GM18526 (cell line): ENCODE results near the gene MAMSTR.

Experiments
- POLR2A ChIP-seq: IDR thresholded peaks from 3 replicates; pipeline ENCODE4 v1.6.1; 2011; ENCODE audit not compliant: insufficient read length; ENCODE audit errors: extremely low read depth

The MAMSTR gene

DNA sequence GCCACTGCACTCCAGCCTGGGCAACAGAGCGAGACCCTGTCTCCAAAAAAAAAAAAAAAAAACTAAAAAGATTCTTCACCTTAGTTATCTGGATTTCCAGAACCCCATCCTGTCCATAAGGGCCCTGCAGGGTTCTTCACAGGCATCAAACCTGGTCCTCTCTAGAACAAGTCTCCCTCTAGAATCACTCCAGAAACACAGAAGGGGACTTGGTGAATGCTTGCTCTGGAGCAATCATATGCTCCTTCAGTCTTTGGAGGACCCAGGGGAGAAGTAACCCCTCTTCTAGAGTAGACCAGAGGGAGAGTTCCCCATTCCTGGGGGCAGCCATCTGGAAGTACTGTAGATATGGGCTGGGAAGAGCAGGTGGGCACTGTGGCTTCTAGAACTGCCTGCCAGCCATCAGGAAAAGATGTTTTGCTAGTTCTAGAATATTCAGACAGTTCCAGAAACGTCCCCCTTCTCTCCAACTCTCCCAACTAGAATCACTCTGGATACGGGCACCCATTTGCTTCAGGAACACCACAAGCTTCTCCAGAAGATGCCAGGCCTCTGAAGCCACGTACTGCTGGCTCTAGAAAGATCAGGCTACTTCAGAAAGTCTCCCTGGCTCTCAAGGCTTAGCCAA, 30.2 kb upstream of the MAMSTR start:
- TF ChIP-seq POLR2A, result no peak

DNA sequence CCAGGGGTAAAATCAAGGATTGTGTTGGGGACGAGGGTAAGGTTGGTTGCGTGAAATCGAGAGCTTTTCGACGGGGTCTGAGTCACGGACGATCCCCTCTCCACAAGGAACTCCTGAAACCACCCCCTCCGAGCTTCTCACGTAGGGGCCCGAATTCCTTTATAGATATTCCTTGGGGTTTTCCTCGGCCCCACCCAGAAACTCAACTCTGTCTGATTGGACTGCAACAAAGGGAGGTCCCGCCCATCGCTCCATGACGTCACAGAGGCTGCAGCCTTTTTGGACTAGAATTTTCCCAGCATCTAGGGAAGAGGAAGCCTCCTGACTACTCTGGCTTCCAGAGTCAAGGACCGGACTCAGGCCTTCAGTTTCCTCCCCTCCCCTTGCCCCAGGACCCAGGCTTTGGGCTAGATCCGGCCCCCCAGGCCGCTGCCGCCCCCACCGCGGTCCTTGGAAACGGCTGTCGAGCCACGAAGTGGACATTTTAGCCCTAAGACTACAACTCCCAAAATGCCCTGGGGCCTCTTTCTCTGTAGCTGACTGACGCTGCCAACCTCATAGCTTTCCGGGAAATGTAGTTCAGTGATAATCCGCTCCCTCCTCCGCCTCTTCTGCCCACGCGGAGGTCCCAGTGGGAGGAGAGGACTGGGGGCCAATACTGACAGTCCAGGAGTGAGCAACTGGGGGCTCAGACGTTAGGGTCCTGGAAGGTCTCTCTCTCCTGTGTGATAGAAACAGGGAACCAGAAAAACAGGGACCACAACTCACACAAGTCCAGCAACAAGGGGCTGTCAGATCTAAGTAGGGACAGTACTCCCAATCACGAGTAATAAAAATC, 27.4 kb upstream of the MAMSTR start, which contains the start of gene IZUMO1:
TSS of gene IZUMO1 (minus strand) at position 172 of the 838 bp plus-strand sequence. CDS start 1,050 bp downstream, outside the sequence.
- no peak for TF ChIP-seq POLR2A

DNA sequence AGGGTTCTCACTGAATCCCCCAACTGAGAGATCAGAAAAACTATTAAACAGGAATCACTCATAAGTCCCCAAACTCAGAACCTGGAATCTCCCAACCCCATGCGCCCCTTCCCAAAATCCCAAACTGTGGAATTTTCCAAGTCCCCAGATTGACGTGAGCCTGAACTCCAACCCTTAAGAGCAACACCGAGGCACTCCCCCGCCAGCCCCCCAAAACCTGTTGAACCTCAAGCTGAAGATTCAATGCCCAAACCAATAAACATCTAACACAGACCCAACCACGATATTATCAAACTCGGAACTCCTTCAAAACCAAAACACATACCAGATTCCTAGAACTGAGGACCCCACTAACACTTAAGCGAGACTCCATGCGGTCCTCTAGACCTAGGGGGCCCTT, 26.6 kb upstream of the MAMSTR start:
- TF ChIP-seq POLR2A, result no peak

DNA sequence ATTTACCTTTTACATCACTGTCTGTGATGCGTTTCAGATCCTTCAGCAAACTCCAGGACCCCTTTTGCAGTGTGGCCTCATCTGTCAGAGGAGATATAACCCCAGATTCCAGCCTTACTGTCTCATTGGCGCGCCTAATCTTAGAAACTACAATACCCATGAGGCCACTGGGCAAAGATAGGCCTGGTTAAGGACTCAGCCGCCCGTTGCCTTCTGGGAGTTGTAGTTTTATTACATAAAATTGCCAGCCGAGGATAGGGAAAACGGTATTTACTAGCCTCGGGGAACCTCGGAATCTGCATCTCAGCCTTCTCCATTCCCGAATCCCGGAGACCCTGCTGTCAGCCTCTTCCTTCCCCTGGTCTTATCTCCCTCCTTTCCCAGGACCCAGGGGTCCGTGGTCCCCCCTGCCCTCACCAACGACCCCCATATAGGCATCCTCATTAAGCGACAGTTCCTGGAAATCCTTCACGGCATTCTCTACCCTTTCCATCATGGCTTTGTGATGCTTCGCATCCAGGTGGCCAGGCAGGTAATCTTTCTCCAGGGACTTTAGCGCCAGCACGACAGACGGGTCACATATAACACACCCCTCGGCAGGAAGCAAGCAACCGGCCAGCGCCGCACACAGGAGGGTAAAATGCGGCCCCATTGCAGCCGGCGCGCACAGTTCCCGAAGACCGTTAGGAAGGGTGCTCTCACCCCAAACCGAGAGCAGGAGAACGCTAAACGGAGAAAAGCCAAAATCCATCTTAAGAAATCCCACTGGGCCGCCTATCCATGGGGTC, 25.9 kb upstream of the MAMSTR start:
- no peak for TF ChIP-seq POLR2A

DNA sequence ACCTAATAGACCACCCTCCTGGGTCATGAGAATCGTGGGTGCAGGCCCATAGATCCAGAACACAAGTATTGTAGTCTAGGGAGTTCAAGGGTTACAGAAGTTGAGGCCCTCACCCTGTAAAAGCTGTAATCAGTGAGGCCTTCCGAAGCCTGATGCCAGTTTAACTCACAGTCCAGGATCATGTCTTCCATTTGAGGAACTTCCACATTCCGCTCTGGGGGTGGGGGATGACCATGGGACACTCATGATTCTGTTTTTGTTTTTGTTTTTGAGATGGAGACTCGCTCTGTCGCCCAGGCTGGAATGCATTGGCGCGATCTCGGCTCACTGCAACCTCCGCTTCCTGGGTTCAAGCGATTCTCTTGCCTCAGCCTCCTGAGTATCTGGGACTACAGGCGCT, 22.6 kb upstream of the MAMSTR start:
- no peak for TF ChIP-seq POLR2A

DNA sequence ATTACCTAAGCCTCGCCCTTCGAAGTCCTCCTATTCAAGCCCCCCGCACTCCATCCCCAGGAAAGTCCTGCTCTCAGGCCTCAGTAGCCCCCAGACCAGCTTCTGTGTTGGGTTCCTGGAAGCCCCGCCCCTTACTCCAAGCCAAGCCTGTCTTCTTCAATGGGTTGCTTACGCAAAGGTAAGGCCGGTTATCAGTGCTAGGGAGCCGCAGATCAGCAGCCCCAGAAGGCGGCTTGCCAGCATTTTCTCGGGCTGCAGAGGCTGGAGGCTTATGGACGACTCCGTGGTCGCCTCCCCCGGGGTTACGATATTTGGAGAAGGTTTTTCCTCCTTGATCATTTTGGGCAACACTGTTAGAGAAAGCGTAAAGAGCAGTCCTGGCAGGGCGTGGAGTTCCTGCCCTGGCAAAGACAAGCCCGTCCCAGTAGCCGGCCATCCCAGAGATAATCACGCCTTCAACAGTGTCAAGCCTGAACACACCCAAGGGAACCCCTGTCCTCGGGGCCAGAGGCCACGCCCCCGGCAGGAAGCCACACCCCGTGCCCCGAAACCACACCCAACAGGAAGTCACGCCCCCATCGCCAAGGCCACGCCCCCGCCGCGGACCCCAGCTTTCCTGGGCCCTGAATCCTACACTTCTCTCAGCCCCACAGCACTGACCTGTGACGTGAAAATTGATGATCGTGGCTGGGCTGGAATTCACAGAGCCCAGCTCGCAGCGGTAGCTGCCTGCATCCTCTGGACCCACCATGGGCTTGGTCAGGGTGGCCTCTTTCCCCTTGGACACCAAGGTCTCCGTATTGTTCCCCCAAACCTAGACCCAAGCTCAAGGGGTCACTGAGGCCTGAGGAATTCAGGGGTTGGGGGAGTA, 21.8 kb upstream of the MAMSTR start:
- no peak for TF ChIP-seq POLR2A

DNA sequence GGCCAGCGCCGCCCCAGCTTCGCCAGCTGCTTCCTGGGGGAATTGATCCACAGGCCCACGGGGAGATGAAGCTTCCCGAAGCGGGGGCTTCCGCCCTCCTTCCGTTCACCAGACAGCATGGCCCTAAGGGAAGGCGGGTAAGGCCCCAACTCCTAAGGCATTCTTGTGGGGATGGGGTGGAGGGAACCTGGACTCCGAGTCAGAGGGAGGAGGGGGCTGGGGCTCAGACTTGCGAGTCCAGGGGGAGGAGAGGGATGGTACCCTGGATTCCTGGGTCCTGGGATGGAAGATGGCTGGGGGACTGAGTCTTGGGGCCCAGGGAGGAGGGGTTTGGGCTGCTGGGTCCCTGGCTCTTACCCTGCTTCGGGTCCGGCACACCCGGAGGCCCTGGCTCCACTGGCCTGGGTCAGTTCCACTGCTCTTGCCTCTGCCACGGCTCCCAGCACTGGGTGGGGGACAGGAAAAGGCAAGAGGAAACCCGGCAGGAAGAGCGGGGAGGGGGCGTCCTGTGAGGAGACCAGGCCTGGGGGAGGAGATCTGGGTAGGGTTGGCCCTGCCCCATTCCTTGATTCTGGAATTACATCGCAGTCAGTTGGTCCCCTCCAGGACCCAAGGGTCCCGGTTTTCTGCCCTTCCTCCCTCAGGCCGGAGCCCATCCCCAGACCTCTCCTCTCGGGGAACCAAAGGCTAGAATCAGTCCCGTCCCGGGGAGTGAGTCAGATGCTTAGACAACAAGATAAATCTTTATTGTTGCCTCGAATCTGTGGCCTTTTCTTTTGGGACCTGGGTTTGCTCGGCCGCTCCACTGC, 20.8 kb upstream of the MAMSTR start, which contains the start of gene RASIP1:
TSS of gene RASIP1 (minus strand) at position 447 of the 809 bp plus-strand sequence. CDS start at position 119, 328 bp downstream.
- no peak for TF ChIP-seq POLR2A

DNA sequence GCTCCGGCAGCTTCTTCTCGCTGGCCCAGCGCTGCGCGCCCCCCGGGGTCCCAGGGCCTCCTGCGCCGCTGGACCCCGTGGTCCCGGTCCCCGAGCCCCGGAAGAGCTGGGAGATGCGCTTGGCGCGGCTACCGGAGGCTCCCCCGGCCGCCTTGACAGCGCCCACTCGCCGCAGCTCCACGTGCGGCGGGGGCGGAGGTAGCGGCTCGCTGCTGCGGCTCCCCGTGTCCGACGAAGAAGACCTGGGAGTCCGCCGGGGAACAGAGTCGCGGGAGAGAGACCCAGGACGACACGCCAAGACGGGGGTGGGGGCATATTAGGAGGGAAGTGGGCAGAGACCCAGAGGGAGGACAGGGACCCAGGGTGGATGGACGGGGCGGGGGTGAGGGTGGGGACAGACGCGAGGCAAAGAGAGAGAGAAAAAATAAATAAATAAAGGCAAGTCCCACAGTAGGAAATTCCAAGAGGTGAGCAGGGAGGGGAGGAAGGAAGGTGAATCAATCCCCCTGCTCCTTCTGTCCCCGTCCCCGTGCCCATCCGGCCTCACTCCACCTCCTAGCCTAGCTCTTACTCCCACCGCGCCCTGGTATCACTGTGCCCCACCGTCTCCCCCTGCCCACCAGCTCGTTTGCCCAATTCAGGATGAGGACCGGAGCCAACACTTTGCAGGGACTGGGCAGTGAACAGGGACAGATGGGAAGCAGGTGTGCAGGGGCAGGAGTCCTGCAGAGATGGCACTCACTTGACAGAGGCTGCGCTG, 20.1 kb upstream of the MAMSTR start:
- no peak for TF ChIP-seq POLR2A

DNA sequence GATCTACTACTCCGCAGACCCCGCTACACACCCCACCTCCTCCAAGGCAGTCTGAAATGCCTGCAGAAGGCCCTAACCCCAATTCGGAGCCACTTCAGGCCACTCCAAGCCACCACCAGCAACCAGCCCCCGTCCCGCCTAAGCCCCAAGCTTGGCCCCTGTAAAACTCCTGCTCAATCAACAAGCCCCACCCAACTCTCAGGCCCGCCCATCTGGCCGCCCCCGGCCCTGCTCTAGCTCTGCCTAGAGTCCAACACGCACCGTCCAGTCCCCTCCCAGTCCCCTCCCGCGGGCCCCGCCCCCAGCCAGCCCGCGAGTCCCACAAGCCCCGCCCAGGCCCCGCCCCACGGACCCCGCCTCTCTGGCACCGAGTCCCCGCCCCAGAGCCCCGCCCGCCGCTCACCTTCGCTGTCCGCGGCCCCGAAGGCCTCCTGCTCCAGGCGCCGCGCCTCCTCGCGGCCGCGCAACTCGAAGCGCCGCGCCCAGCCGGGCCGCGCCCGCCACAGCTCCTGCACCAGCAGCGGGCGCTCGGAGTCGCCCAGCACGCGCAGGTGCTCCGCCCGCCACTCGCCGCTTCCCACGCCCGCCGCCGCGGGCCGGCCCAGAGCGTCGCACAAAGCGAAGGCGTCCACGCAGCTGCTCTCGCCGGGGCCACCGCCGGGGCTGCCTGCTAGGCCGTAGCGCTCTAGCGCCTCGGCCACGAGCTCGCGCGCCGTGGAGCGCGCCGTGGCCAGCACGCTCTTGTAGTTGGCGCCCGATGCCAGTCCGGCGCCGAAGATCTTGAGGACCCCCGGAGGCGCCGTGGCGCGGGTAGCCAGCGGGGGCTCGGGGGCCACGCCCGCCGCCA, 19.3 kb upstream of the MAMSTR start:
- TF ChIP-seq POLR2A, result no peak

DNA sequence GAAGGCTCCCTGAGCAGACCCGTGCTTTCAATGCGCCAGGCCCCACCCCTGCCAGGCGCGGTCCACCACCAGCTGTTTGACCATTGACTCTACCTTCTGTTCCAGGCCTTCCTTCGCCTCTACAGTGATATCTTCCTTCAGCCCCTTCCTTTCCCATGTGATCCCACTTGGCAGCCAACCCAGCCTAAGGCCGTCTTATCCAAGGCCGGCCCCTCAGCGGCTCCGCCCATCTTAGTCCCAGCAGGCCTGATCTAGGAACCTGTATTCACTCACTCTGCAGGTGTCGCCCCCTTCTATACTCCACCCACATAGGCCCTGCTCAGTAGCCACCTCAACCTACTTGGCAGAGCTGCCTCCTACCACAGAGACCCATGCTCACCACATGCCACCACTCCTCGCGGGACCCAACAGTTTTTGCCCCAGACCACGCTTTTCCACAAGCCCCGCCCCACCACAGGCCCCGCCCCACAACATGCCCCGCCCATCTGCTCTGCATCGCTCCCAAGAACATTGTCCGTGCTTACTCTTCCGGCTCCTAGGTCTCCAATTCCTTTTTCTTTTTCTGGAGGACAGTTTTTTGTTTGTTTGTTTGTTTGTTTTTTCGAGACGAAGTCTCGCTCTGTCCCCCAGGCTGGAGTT, 18.0 kb upstream of the MAMSTR start:
- no peak for TF ChIP-seq POLR2A

DNA sequence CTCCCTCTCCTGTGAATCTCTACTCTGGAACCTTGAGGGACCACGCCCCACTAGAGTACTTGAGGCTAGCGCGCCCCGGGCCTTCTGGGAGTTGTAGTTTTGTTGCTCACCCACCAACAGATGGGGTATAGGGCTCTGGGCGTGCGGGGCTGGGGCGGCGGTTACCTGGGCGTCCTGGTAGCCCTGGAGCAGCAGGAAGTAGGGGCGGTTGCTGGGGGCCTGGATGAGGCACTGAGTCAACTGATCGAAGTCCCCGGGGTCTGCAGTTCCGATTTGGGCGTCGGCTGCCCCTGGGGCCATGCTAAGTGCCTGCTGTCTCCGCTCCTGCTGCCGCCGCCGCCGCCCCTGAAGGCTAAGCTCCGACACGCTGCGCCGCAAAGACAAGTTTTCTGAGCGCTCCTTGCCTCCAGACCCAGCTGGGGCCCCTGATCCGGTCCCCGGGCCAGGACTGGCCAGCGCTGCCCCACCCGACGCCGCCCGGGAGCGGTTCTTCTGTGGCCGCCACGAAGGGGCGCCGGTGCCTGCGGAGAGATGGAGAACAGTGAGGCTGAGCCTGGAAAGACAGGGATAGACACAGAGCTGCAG, 15.6 kb upstream of the MAMSTR start:
- TF ChIP-seq POLR2A, result no peak
